ENCODE data around the gene GPR62. TPM values are rescaled to one million over a fixed set of nuclear protein-coding genes. Genes with fewer than 3 reads are reported as not detected.

GPR62 gene
- total RNA-seq, 1 donor from 2014 or later = not detected

DNA sequence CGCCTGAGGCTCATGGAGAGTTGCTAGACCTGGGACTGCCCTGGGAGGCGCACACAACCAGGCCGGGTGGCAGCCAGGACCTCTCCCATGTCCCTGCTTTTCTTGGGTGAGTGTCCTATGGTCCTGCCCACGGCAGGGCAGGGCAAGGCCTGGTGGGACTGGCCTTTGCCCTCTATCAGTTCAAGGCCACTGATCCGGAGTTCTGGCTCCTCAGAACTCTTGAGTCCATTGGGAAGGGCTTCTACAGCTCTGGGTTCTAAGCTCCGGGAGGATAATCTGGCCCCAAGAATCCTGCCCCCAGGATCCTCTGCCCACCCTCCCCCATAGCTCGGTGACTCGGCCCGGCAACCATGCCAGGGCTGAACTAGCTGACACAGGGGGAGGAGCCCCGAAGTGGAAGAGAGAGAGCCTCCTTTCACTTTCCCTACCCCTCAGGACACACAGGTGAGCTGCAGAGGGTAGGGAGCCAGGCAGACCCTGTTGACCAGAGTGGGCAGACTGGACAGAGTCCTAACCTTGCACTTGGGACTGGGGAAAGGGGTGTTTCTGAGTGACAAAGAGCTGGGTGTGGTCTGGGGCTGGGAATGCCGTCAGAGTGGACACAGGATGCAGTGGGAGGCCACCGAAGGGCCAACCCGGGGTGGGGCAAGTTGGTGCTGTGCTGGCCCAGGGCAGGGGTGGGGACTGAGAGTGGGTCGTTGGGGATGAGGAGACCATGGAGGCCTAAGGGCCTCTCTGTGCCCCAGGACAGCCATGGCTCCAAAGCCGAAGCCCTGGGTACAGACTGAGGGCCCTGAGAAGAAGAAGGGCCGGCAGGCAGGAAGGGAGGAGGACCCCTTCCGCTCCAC lies 12.4 kb upstream of the GPR62 start:
- peak overlapping the region; percentile 89 for H3K27ac Mint-ChIP-seq (ENCODE audit: unreplicated experiment)
- H3K27me3 Mint-ChIP-seq (ENCODE audit: unreplicated experiment) = no peaks in the 10 kb centered on the region
- peaks cover 26% of the 10 kb centered on the region for H3K4me1 Mint-ChIP-seq (ENCODE audit: unreplicated experiment)
- H3K4me3 Mint-ChIP-seq (ENCODE audit: unreplicated experiment) = peak overlapping the region; percentile 74
- H3K36me3 Mint-ChIP-seq (ENCODE audit: unreplicated experiment) = peaks cover 4% of the 10 kb centered on the region
- TF ChIP-seq, protein P1, sequence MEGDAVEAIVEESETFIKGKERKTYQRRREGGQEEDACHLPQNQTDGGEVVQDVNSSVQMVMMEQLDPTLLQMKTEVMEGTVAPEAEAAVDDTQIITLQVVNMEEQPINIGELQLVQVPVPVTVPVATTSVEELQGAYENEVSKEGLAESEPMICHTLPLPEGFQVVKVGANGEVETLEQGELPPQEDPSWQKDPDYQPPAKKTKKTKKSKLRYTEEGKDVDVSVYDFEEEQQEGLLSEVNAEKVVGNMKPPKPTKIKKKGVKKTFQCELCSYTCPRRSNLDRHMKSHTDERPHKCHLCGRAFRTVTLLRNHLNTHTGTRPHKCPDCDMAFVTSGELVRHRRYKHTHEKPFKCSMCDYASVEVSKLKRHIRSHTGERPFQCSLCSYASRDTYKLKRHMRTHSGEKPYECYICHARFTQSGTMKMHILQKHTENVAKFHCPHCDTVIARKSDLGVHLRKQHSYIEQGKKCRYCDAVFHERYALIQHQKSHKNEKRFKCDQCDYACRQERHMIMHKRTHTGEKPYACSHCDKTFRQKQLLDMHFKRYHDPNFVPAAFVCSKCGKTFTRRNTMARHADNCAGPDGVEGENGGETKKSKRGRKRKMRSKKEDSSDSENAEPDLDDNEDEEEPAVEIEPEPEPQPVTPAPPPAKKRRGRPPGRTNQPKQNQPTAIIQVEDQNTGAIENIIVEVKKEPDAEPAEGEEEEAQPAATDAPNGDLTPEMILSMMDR (IDR thresholded peaks at IDR 0.05) = no peak
- peak; percentile 83 for DNase-seq (ENCODE audit: extremely low spot score, unreplicated experiment)
- no peaks in the 10 kb centered on the region for H3K9me3 Mint-ChIP-seq (ENCODE audit: unreplicated experiment)

DNA sequence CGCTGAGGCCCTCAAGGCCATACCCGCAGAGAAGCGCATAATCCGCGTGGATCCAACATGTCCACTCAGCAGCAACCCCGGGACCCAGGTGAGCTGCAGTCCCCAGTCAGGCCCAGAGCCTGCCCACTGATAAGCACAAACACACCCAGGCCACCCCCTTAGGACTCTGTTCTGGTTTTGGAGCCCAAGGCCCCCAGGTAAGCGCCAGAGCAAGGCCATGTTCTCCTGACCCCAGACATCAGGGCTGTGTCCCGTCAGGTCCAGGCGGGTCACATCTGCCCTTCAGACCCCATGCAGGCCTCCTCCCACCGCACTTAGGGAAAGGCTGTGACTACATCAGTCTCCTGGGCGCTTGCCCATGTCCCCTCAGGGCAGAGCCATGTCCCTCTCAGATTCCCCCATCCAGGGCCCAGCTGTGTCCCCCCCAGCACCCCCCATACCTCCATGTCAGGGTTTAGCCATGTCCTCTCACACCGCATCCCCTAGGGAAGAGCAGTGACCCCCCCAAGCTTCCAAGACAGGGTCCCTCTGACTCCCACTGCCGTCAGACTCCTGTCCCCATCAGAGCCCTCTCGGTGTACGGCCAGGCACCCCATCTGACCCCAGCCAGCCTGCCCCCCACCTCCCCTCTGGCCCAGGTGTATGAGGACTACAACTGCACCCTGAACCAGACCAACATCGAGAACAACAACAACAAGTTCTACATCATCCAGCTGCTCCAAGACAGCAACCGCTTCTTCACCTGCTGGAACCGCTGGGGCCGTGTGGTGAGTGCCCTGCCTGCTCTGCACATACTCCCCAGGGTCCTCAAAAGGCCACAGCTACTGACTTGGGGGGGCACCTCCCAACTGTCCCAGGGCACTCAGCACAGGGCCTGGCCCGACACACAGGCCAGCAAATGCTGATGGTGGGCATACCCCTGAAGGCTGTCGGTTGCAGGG lies 11.5 kb upstream of the GPR62 start:
- Mint-ChIP-seq H3K9me3 (ENCODE audit: unreplicated experiment) (no peaks in the 10 kb centered on the region), H3K27me3 (ENCODE audit: unreplicated experiment) (no peaks in the 10 kb centered on the region), H3K36me3 (ENCODE audit: unreplicated experiment) (no peaks in the 10 kb centered on the region), H3K4me1 (ENCODE audit: unreplicated experiment) (peaks cover 26% of the 10 kb centered on the region), H3K27ac (ENCODE audit: unreplicated experiment) (no peak overlapping the region), H3K4me3 (ENCODE audit: unreplicated experiment) (no peak overlapping the region)
- DNase-seq (ENCODE audit: extremely low spot score, unreplicated experiment) = no peak
- TF ChIP-seq, protein P1 (IDR thresholded peaks at IDR 0.05) = no peak

DNA sequence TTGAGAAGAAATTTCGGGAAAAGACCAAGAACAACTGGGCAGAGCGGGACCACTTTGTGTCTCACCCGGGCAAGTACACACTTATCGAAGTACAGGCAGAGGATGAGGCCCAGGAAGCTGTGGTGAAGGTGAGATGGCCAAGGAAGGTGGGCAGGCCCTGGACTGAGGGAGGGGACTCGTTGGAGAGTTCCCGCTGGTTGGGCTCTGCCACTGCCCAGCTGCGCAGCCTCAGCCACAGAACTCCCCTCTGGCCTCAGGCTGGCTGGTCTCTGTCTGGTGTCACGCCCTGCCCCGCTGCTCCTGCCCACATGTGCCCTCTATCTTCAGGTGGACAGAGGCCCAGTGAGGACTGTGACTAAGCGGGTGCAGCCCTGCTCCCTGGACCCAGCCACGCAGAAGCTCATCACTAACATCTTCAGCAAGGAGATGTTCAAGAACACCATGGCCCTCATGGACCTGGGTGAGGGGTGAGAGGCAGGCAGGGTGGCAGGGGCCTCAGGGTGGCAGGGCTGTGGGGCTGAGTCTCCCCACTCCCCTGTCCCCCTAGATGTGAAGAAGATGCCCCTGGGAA lies 10.6 kb upstream of the GPR62 start:
- no peak for DNase-seq (ENCODE audit: extremely low spot score, unreplicated experiment)
- H3K27ac Mint-ChIP-seq (ENCODE audit: unreplicated experiment) = no peak overlapping the region
- H3K27me3 Mint-ChIP-seq (ENCODE audit: unreplicated experiment) = no peaks in the 10 kb centered on the region
- H3K4me3 Mint-ChIP-seq (ENCODE audit: unreplicated experiment) = no peak overlapping the region
- H3K9me3 Mint-ChIP-seq (ENCODE audit: unreplicated experiment) = no peaks in the 10 kb centered on the region
- H3K36me3 Mint-ChIP-seq (ENCODE audit: unreplicated experiment) = no peaks in the 10 kb centered on the region
- H3K4me1 Mint-ChIP-seq (ENCODE audit: unreplicated experiment) = peaks cover 26% of the 10 kb centered on the region
- TF ChIP-seq, protein P1 (IDR thresholded peaks at IDR 0.05) = no peak

DNA sequence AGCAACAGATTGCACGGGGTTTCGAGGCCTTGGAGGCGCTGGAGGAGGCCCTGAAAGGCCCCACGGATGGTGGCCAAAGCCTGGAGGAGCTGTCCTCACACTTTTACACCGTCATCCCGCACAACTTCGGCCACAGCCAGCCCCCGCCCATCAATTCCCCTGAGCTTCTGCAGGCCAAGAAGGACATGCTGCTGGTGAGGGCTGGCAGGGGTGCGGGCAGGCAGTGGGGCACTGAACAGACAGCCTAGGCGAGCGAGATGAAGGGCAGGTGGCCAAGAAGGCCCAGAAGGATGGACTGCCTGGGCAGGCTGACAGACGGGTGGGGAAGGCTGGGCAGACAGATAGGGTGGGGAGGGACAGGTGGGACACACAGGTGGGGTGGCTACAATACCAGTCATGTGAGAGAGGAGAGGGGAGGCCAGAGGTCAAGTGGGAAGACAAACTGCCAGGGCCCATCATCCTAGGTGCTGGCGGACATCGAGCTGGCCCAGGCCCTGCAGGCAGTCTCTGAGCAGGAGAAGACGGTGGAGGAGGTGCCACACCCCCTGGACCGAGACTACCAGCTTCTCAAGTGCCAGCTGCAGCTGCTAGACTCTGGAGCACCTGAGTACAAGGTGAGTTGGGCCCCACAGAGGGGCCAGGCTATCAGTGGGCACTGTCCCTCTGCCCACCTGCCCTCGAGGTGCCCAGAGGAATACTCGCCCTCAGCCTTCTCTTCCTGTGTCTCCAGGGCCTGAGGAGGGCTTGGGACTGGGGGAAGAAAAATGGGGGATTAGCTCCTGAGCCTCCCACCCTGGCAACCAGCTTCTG lies 9.9 kb upstream of the GPR62 start:
- Mint-ChIP-seq H3K27ac (ENCODE audit: unreplicated experiment) (no peak overlapping the region), H3K9me3 (ENCODE audit: unreplicated experiment) (no peaks in the 10 kb centered on the region), H3K4me3 (ENCODE audit: unreplicated experiment) (no peak overlapping the region), H3K27me3 (ENCODE audit: unreplicated experiment) (no peaks in the 10 kb centered on the region), H3K4me1 (ENCODE audit: unreplicated experiment) (peaks cover 24% of the 10 kb centered on the region), H3K36me3 (ENCODE audit: unreplicated experiment) (no peaks in the 10 kb centered on the region)
- TF ChIP-seq, protein P1 (IDR thresholded peaks at IDR 0.05) = no peak
- DNase-seq (ENCODE audit: extremely low spot score, unreplicated experiment) = no peak
